MM.1S (cell line): Measurements from ENCODE around the gene HLA-DQA1.

Source experiments
- DNase-seq: peaks from one replicate; pipeline ENCODE4 v3.0.0-alpha.2; 2015
- H2AFZ ChIP-seq: fragments of 300-600 bp; sonication (generic); 2 replicates; pipeline ENCODE4 v1.6.0; 2016; ENCODE audit warnings: antibody characterized with exemption, low read length
- H3F3A ChIP-seq: fragments of 300-600 bp; sonication (generic); 2 replicates; pipeline ENCODE4 v1.6.1; 2016; ENCODE audit warnings: mild to moderate bottlenecking, antibody characterized with exemption, low read length, moderate library complexity, mixed read lengths; ENCODE audit not compliant: insufficient read depth
- H3K27ac ChIP-seq: fragments of 300-600 bp; sonication (generic); 2 replicates; pipeline ENCODE4 v1.5.1; 2016; ENCODE audit warnings: mild to moderate bottlenecking, low read length
- H3K27me3 ChIP-seq: fragments of 300-600 bp; sonication (generic); replicated peaks from 2 replicates; pipeline ENCODE4 v1.6.0; 2016; ENCODE audit warnings: low read length; ENCODE audit not compliant: insufficient read depth
- H3K36me3 ChIP-seq: fragments of 300-600 bp; sonication (generic); replicated peaks from 2 replicates; pipeline ENCODE4 v1.6.1; 2016; ENCODE audit warnings: mild to moderate bottlenecking, low read length, mixed read lengths; ENCODE audit not compliant: insufficient read depth
- H3K4me1 ChIP-seq: fragments of 300-600 bp; sonication (generic); 2 replicates; pipeline ENCODE4 v1.6.1; 2016; ENCODE audit warnings: low read length, mixed read lengths
- H3K4me2 ChIP-seq: fragments of 300-600 bp; sonication (generic); 2 replicates; pipeline ENCODE4 v1.6.0; 2016; ENCODE audit warnings: low read depth, low read length
- H3K4me3 ChIP-seq: fragments of 300-600 bp; sonication (generic); 2 replicates; pipeline ENCODE4 v1.5.1; 2016; ENCODE audit warnings: low read length, mixed read lengths
- H3K79me2 ChIP-seq: fragments of 300-600 bp; sonication (generic); 2 replicates; pipeline ENCODE4 v1.6.1; 2016; ENCODE audit warnings: mixed run types, low read length, mixed read lengths
- H3K9ac ChIP-seq: fragments of 300-600 bp; sonication (generic); 2 replicates; pipeline ENCODE4 v1.6.1; 2016; ENCODE audit warnings: low read length, mixed read lengths
- H3K9me2 ChIP-seq: fragments of 300-600 bp; sonication (generic); replicated peaks from 2 replicates; pipeline ENCODE4 v1.6.1; 2016; ENCODE audit warnings: mild to moderate bottlenecking, low read length, mixed read lengths; ENCODE audit not compliant: insufficient read depth
- H3K9me3 ChIP-seq: fragments of 300-600 bp; sonication (generic); replicated peaks from 2 replicates; pipeline ENCODE4 v1.6.1; 2016; ENCODE audit warnings: mild to moderate bottlenecking, low read length, mixed read lengths; ENCODE audit not compliant: insufficient read depth
- H4K20me1 ChIP-seq: fragments of 300-600 bp; sonication (generic); 2 replicates; pipeline ENCODE4 v1.6.1; 2016; ENCODE audit warnings: mild to moderate bottlenecking, low read length, moderate library complexity, mixed read lengths; ENCODE audit not compliant: insufficient read depth
- EZH2 ChIP-seq: fragments of 300-600 bp; sonication (generic); optimal IDR thresholded peaks from 2 replicates; pipeline ENCODE3; 2017; ENCODE audit warnings: low read depth, mild to moderate bottlenecking, antibody characterized with exemption, low read length, mixed read lengths
- EZH2phosphoT487 ChIP-seq: fragments of 300-600 bp; sonication (generic); IDR thresholded peaks from 2 replicates; pipeline ENCODE4 v1.6.1; 2018; ENCODE audit warnings: antibody characterized with exemption, low read length
- TF ChIP-seq, protein P1 (sequence below): fragments of 300-600 bp; sonication (generic); IDR thresholded peaks from 2 replicates; pipeline ENCODE4 v1.5.1; 2016; ENCODE audit warnings: antibody characterized with exemption, low read length, mixed read lengths

HLA-DQA1 gene

GRCh38 chr6:32624565-32624964 is 12.6 kb upstream of the HLA-DQA1 start:
- TF ChIP-seq EZH2, result no peak
- TF ChIP-seq, protein P1, sequence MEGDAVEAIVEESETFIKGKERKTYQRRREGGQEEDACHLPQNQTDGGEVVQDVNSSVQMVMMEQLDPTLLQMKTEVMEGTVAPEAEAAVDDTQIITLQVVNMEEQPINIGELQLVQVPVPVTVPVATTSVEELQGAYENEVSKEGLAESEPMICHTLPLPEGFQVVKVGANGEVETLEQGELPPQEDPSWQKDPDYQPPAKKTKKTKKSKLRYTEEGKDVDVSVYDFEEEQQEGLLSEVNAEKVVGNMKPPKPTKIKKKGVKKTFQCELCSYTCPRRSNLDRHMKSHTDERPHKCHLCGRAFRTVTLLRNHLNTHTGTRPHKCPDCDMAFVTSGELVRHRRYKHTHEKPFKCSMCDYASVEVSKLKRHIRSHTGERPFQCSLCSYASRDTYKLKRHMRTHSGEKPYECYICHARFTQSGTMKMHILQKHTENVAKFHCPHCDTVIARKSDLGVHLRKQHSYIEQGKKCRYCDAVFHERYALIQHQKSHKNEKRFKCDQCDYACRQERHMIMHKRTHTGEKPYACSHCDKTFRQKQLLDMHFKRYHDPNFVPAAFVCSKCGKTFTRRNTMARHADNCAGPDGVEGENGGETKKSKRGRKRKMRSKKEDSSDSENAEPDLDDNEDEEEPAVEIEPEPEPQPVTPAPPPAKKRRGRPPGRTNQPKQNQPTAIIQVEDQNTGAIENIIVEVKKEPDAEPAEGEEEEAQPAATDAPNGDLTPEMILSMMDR, result no peak
- no peak for TF ChIP-seq EZH2phosphoT487
- H3K9me3 ChIP-seq, result no peaks in the 10 kb centered on the region
- H3K4me3 ChIP-seq, result no peak overlapping the region
- no peaks in the 10 kb centered on the region for H3K27me3 ChIP-seq
- H3K9ac ChIP-seq, result no peak overlapping the region
- no peak overlapping the region for H3K27ac ChIP-seq
- no peaks in the 10 kb centered on the region for H4K20me1 ChIP-seq
- no peaks in the 10 kb centered on the region for H3K36me3 ChIP-seq
- H3K4me1 ChIP-seq, result peaks cover 23% of the 10 kb centered on the region
- H3K79me2 ChIP-seq, result no peaks in the 10 kb centered on the region
- H2AFZ ChIP-seq, result no peak overlapping the region
- H3K9me2 ChIP-seq, result no peaks in the 10 kb centered on the region
- no peak for DNase-seq
- peaks cover 17% of the 10 kb centered on the region for H3F3A ChIP-seq
- no peak overlapping the region for H3K4me2 ChIP-seq

DNA sequence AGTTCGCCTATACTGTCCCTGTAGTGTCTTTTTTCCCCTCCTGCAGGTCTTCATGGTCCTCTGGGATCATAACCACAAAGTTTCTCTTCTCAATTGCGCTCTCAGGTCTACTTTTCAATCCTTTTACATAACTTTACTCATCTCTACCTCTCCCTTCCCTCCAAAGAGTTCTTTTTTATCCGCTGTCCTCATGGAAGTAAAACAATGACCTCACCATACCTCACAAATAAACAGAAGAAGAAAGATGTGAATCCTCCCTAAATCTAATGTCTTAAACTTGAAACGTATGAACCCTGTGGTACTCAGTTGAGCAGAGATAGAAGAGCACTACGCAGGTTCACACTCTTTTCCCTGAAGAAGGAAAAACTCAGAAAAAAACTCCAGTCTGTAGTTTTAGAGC is 12.1 kb upstream of the HLA-DQA1 start:
- no peak overlapping the region for H2AFZ ChIP-seq
- no peaks in the 10 kb centered on the region for H3K36me3 ChIP-seq
- peaks cover 17% of the 10 kb centered on the region for H3F3A ChIP-seq
- no peaks in the 10 kb centered on the region for H3K9me2 ChIP-seq
- no peaks in the 10 kb centered on the region for H3K27me3 ChIP-seq
- DNase-seq, result no peak
- no peaks in the 10 kb centered on the region for H4K20me1 ChIP-seq
- H3K4me1 ChIP-seq, result peaks cover 23% of the 10 kb centered on the region
- H3K4me3 ChIP-seq, result no peak overlapping the region
- TF ChIP-seq EZH2, result no peak
- TF ChIP-seq, protein P1, result no peak
- TF ChIP-seq EZH2phosphoT487, result no peak
- no peaks in the 10 kb centered on the region for H3K79me2 ChIP-seq
- H3K4me2 ChIP-seq, result no peak overlapping the region
- H3K27ac ChIP-seq, result no peak overlapping the region
- H3K9ac ChIP-seq, result no peak overlapping the region
- no peaks in the 10 kb centered on the region for H3K9me3 ChIP-seq

GRCh38 chr6:32627249-32627648 is 10.0 kb upstream of the HLA-DQA1 start:
- peaks cover 13% of the 10 kb centered on the region for H3K4me1 ChIP-seq
- H3K36me3 ChIP-seq, result no peaks in the 10 kb centered on the region
- no peak for DNase-seq
- no peaks in the 10 kb centered on the region for H4K20me1 ChIP-seq
- no peaks in the 10 kb centered on the region for H3K79me2 ChIP-seq
- TF ChIP-seq EZH2 (no peak), EZH2phosphoT487 (no peak)
- TF ChIP-seq, protein P1, result no peak
- peaks cover 16% of the 10 kb centered on the region for H3F3A ChIP-seq
- H3K27ac ChIP-seq, result no peak overlapping the region
- H3K9me2 ChIP-seq, result no peaks in the 10 kb centered on the region
- H3K4me3 ChIP-seq, result no peak overlapping the region
- no peaks in the 10 kb centered on the region for H3K27me3 ChIP-seq
- H3K9ac ChIP-seq, result no peak overlapping the region
- H2AFZ ChIP-seq, result no peak overlapping the region
- H3K9me3 ChIP-seq, result no peaks in the 10 kb centered on the region
- no peak overlapping the region for H3K4me2 ChIP-seq
